ENCODE measurements around the gene PVR.

Gene PVR, protein sequence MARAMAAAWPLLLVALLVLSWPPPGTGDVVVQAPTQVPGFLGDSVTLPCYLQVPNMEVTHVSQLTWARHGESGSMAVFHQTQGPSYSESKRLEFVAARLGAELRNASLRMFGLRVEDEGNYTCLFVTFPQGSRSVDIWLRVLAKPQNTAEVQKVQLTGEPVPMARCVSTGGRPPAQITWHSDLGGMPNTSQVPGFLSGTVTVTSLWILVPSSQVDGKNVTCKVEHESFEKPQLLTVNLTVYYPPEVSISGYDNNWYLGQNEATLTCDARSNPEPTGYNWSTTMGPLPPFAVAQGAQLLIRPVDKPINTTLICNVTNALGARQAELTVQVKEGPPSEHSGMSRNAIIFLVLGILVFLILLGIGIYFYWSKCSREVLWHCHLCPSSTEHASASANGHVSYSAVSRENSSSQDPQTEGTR
- long read RNA-seq, transcript PVR-202 (7 exons, 3,166 nt) = minor isoform, 5 of 43 reads
- long read RNA-seq, transcript PVR-204 (6 exons, 1,344 nt) = minor isoform, 6 of 43 reads
- long read RNA-seq, transcript PVR-205 (8 exons, 3,325 nt) = major isoform, 23 of 43 reads
- long read RNA-seq, partial matches to known transcripts = 2 of 43 reads
- long read RNA-seq, other reads (novel, unspliced or antisense) = 3 of 43 reads

DNA sequence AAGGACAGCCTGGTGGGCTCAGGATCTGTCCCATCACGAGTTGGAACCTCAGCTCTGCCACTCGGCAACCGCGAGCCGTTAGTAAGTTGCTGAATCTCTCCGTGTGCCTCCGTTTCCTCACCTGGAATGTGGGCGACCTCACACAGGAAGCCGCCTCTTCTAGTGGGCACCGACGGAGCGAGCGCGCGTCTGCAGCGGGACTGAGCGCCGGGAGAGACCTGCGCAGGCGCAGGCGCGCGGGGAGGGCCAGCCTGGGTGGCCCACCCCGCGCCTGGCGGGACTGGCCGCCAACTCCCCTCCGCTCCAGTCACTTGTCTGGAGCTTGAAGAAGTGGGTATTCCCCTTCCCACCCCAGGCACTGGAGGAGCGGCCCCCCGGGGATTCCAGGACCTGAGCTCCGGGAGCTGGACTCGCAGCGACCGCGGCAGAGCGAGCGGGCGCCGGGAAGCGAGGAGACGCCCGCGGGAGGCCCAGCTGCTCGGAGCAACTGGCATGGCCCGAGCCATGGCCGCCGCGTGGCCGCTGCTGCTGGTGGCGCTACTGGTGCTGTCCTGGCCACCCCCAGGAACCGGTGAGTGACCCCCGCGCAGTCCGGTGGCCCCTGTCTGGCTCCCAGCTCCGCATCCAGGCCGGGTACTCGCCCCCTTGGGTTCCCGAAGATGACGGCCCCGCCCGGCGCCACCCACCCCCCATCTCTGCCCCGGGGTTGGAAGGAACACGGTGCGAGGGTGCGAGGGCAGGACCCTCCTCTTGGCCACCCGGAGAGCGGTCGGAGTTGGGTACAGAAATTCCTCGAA, at the start of gene PVR:
Gene PVR (plus strand): TSS at position 306 of the 797 bp plus-strand sequence. CDS start 187 bp downstream, at position 493.
- TF ChIP-seq GABPA (IDR thresholded peaks at IDR 0.05; ENCODE audit: low read depth) = no peak
- TF ChIP-seq, protein P1, sequence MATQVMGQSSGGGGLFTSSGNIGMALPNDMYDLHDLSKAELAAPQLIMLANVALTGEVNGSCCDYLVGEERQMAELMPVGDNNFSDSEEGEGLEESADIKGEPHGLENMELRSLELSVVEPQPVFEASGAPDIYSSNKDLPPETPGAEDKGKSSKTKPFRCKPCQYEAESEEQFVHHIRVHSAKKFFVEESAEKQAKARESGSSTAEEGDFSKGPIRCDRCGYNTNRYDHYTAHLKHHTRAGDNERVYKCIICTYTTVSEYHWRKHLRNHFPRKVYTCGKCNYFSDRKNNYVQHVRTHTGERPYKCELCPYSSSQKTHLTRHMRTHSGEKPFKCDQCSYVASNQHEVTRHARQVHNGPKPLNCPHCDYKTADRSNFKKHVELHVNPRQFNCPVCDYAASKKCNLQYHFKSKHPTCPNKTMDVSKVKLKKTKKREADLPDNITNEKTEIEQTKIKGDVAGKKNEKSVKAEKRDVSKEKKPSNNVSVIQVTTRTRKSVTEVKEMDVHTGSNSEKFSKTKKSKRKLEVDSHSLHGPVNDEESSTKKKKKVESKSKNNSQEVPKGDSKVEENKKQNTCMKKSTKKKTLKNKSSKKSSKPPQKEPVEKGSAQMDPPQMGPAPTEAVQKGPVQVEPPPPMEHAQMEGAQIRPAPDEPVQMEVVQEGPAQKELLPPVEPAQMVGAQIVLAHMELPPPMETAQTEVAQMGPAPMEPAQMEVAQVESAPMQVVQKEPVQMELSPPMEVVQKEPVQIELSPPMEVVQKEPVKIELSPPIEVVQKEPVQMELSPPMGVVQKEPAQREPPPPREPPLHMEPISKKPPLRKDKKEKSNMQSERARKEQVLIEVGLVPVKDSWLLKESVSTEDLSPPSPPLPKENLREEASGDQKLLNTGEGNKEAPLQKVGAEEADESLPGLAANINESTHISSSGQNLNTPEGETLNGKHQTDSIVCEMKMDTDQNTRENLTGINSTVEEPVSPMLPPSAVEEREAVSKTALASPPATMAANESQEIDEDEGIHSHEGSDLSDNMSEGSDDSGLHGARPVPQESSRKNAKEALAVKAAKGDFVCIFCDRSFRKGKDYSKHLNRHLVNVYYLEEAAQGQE (IDR thresholded peaks at IDR 0.05; ENCODE audit: insufficient replicate concordance, low read depth) = peak; percentile 11
- H3K27ac ChIP-seq (replicated peaks) = peak within 1 kb of the TSS; percentile 71
- no peaks in the 10 kb centered on the region for H3K27me3 ChIP-seq (ENCODE audit: insufficient read depth, poor library complexity, severe bottlenecking)
- DNase-seq (ENCODE audit: low read depth in 1 of 2, low spot score in 1 of 2) = peak; percentile 55 to 63
- H3K4me3 ChIP-seq (replicated peaks; ENCODE audit: insufficient read depth, low read length) = peak within 1 kb of the TSS; percentile 91

DNA sequence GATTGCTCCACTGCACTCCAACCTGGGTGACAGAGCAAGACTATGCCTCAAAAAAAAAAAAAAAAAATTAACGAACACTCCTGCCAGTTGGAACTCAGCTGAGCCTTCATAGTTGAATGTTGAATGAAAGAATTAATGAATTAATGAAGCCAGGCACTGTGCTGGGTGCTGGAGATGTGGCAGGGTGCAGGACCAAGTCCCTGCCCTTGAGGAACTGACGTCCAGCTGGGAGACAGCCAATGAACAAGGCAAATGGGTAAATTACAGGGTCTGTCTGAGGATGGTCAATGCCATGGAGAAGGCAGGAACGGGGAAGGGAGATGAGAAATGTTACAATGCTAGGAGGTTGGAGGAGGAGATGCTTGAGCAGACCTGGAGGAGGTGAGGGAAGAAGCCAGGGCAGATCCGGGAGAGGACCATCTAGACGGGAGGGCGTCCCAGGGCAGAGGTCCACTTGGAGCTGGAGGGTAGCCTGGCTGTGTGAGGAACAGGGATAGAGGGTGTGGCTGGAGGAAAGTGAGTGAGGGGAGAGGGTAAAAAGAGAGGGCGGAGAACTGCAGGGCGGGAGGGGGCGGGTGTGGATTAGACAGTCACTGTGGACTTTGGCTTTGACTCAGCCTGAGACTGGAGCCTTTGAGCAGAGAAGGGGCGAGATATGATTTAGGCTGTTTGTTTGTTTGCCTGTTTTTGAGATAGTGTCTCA, 47.1 kb upstream of the PVR start:
- DNase-seq (ENCODE audit: low read depth in 1 of 2, low spot score in 1 of 2) = no peak
- H3K4me3 ChIP-seq (replicated peaks; ENCODE audit: insufficient read depth, low read length) = no peak overlapping the region
- H3K27me3 ChIP-seq (ENCODE audit: insufficient read depth, poor library complexity, severe bottlenecking) = no peaks in the 10 kb centered on the region
- TF ChIP-seq, protein P2, sequence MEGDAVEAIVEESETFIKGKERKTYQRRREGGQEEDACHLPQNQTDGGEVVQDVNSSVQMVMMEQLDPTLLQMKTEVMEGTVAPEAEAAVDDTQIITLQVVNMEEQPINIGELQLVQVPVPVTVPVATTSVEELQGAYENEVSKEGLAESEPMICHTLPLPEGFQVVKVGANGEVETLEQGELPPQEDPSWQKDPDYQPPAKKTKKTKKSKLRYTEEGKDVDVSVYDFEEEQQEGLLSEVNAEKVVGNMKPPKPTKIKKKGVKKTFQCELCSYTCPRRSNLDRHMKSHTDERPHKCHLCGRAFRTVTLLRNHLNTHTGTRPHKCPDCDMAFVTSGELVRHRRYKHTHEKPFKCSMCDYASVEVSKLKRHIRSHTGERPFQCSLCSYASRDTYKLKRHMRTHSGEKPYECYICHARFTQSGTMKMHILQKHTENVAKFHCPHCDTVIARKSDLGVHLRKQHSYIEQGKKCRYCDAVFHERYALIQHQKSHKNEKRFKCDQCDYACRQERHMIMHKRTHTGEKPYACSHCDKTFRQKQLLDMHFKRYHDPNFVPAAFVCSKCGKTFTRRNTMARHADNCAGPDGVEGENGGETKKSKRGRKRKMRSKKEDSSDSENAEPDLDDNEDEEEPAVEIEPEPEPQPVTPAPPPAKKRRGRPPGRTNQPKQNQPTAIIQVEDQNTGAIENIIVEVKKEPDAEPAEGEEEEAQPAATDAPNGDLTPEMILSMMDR (IDR thresholded peaks at IDR 0.05; ENCODE audit: insufficient read depth, low read length) = no peak
- TF ChIP-seq POLR2AphosphoS5 (IDR thresholded peaks at IDR 0.05; ENCODE audit: low read depth) = no peak
- no peak for TF ChIP-seq GABPA (IDR thresholded peaks at IDR 0.05; ENCODE audit: low read depth)
- TF ChIP-seq SPI1 (IDR thresholded peaks at IDR 0.05; ENCODE audit: borderline replicate concordance, low read depth) = no peak
- TF ChIP-seq, protein P1 (IDR thresholded peaks at IDR 0.05; ENCODE audit: insufficient replicate concordance, low read depth) = no peak
- no peak overlapping the region for H3K27ac ChIP-seq (replicated peaks)

DNA sequence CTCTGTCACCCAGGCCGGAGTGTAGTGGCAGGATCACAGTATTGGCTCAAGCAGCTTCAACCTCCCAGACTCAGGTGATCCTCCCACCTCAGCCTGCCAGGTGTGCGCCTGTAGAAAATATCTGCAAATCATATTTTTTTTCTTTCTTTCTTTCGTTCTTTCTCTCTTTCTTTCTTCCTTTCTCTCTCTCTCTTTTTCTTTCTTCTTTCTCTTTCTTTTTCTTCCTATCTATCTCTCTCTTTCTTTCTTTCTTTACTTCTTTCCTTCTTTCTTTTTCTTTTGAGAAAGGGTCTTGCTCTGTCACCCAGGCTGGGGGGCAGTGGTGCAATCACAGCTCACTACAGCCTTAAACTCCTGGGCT, 46.6 kb upstream of the PVR start:
- no peak for DNase-seq (ENCODE audit: low read depth in 1 of 2, low spot score in 1 of 2)
- no peaks in the 10 kb centered on the region for H3K27me3 ChIP-seq (ENCODE audit: insufficient read depth, poor library complexity, severe bottlenecking)
- no peak for TF ChIP-seq POLR2AphosphoS5 (IDR thresholded peaks at IDR 0.05; ENCODE audit: low read depth)
- TF ChIP-seq, protein P2 (IDR thresholded peaks at IDR 0.05; ENCODE audit: insufficient read depth, low read length) = no peak
- TF ChIP-seq SPI1 (IDR thresholded peaks at IDR 0.05; ENCODE audit: borderline replicate concordance, low read depth) = no peak
- no peak for TF ChIP-seq GABPA (IDR thresholded peaks at IDR 0.05; ENCODE audit: low read depth)
- TF ChIP-seq, protein P1 (IDR thresholded peaks at IDR 0.05; ENCODE audit: insufficient replicate concordance, low read depth) = no peak
- no peak overlapping the region for H3K27ac ChIP-seq (replicated peaks)
- H3K4me3 ChIP-seq (replicated peaks; ENCODE audit: insufficient read depth, low read length) = no peak overlapping the region
